SK-N-SH treated with all-trans-retinoic acid at 6 μM for 48 hours (cell line): ENCODE results near the gene ARHGEF38.

ENCODE experiments used
- ARNTL ChIP-seq: fragments of 450-650 bp; formaldehyde crosslinking; IDR thresholded peaks from 2 replicates; pipeline ENCODE4 v1.5.0; 2020; ENCODE audit warnings: low read depth, mild to moderate bottlenecking, moderate library complexity, borderline replicate concordance
- CSDC2 ChIP-seq: fragments of 250-450 bp; sonication (Bioruptor Pico); IDR thresholded peaks from 2 replicates; pipeline ENCODE4 v1.5.0; 2020; ENCODE audit warnings: mild to moderate bottlenecking, moderate library complexity
- ESRRG ChIP-seq: fragments of 250-450 bp; sonication (Bioruptor Pico); IDR thresholded peaks from 2 replicates; pipeline ENCODE4 v1.6.1; 2021; ENCODE audit warnings: mild to moderate bottlenecking
- GLIS3 ChIP-seq: fragments of 250-450 bp; sonication (Bioruptor Pico); IDR thresholded peaks from 2 replicates; pipeline ENCODE4 v1.5.0; 2020; ENCODE audit warnings: mild to moderate bottlenecking, moderate library complexity
- PATZ1 ChIP-seq: fragments of 250-450 bp; sonication (Bioruptor Pico); IDR thresholded peaks from 2 replicates; pipeline ENCODE4 v1.8.0; 2020; ENCODE audit warnings: mild to moderate bottlenecking, moderate library complexity, borderline replicate concordance
- SNAI2 ChIP-seq: fragments of 250-450 bp; sonication (Bioruptor Pico); IDR thresholded peaks from 2 replicates; pipeline ENCODE4 v1.5.0; 2020; ENCODE audit warnings: mild to moderate bottlenecking, moderate library complexity
- ZFP30 ChIP-seq: fragments of 450-650 bp; formaldehyde crosslinking; IDR thresholded peaks from 2 replicates; pipeline ENCODE4 v1.5.0; 2022; ENCODE audit warnings: mild to moderate bottlenecking, moderate library complexity
- ZNF8 ChIP-seq: fragments of 450-650 bp; formaldehyde crosslinking; IDR thresholded peaks from 2 replicates; pipeline ENCODE4 v1.5.0; 2020; ENCODE audit warnings: mild to moderate bottlenecking, moderate library complexity
- TF ChIP-seq, protein P1 (sequence below): fragments of 250-450 bp; sonication (Bioruptor Pico); IDR thresholded peaks from 2 replicates; pipeline ENCODE4 v1.8.0; 2021; ENCODE audit warnings: low read depth, mild to moderate bottlenecking, moderate library complexity, borderline replicate concordance

GRCh38 chr4:105662935-105663675 is 110.7 kb downstream of the ARHGEF38 start:
- TF ChIP-seq PATZ1 (no peak), CSDC2 (no peak), SNAI2 (CRISPR knock-in tag) (no peak), GLIS3 (CRISPR knock-in tag) (no peak), ZNF8 (no peak), ARNTL (no peak), ZFP30 (CRISPR knock-in tag) (no peak), ESRRG (CRISPR knock-in tag) (no peak)
- TF ChIP-seq, protein P1, sequence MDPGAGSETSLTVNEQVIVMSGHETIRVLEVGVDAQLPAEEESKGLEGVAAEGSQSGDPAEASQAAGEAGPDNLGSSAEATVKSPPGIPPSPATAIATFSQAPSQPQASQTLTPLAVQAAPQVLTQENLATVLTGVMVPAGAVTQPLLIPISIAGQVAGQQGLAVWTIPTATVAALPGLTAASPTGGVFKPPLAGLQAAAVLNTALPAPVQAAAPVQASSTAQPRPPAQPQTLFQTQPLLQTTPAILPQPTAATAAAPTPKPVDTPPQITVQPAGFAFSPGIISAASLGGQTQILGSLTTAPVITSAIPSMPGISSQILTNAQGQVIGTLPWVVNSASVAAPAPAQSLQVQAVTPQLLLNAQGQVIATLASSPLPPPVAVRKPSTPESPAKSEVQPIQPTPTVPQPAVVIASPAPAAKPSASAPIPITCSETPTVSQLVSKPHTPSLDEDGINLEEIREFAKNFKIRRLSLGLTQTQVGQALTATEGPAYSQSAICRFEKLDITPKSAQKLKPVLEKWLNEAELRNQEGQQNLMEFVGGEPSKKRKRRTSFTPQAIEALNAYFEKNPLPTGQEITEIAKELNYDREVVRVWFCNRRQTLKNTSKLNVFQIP (CRISPR knock-in tag): no peak
